Epithelial cell of proximal tubule (primary cell): ENCODE data around the gene TYROBP. TPM values are rescaled to one million over a fixed set of nuclear protein-coding genes. Genes with fewer than 3 reads are reported as not detected.
A peak's percentile ranks its signal among the peaks of the same experiment; 100 is the strongest.

Experiments
- DNase-seq: peaks from one replicate; pipeline ENCODE4 v3.0.0-alpha.2; 2011; ENCODE audit warnings: low read depth
- H3K4me3 ChIP-seq: 2 replicates; pipeline ENCODE4 v1.5.1; 2011; ENCODE audit warnings: low read depth, mild to moderate bottlenecking, low read length
- total RNA-seq: library from RNA; depleted of rRNA; stranded (reverse); fragments of >200 nt; gene quantifications from 2 replicates; pipeline ENCODE4 v1.2.3, GENCODE V29; 2015
- TF ChIP-seq, protein P1 (sequence below): conservative IDR thresholded peaks from 2 replicates; pipeline ENCODE4 v1.5.1; 2012; ENCODE audit warnings: low read depth, mild to moderate bottlenecking, low read length

Gene TYROBP
- total RNA-seq, 1 donor from 2014 or later, result not detected

DNA sequence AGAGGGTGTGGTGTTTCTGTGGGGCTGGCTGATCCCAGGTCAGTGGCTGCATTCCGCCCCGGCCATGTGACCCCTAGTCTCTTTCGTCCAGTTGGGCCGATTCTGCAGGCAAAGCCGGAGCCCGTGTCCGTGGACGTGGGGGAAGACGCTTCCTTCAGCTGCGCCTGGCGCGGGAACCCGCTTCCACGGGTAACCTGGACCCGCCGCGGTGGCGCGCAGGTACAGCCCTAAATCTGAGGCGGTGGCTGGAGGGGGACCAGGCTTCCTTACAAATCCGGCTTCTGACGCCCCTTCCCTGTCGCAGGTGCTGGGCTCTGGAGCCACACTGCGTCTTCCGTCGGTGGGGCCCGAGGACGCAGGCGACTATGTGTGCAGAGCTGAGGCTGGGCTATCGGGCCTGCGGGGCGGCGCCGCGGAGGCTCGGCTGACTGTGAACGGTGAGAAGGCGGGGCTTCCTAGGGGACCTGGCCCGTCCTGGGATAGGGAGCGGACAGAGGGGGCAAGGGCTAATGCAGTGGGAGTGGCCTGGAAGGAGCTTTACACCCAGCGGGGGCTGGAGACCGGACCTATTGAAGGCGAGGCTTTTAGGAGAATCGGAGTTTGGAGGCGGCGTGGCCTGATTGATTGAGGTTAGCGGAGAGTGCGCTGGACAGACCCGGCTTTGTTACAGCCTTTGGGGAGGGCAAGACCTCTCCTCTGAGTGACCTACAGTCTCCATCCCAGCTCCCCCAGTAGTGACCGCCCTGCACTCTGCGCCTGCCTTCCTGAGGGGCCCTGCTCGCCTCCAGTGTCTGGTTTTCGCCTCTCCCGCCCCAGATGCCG is 47.1 kb downstream of the TYROBP start:
- DNase-seq, result no peak
- TF ChIP-seq, protein P1, sequence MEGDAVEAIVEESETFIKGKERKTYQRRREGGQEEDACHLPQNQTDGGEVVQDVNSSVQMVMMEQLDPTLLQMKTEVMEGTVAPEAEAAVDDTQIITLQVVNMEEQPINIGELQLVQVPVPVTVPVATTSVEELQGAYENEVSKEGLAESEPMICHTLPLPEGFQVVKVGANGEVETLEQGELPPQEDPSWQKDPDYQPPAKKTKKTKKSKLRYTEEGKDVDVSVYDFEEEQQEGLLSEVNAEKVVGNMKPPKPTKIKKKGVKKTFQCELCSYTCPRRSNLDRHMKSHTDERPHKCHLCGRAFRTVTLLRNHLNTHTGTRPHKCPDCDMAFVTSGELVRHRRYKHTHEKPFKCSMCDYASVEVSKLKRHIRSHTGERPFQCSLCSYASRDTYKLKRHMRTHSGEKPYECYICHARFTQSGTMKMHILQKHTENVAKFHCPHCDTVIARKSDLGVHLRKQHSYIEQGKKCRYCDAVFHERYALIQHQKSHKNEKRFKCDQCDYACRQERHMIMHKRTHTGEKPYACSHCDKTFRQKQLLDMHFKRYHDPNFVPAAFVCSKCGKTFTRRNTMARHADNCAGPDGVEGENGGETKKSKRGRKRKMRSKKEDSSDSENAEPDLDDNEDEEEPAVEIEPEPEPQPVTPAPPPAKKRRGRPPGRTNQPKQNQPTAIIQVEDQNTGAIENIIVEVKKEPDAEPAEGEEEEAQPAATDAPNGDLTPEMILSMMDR, result no peak
- no peak overlapping the region for H3K4me3 ChIP-seq

DNA sequence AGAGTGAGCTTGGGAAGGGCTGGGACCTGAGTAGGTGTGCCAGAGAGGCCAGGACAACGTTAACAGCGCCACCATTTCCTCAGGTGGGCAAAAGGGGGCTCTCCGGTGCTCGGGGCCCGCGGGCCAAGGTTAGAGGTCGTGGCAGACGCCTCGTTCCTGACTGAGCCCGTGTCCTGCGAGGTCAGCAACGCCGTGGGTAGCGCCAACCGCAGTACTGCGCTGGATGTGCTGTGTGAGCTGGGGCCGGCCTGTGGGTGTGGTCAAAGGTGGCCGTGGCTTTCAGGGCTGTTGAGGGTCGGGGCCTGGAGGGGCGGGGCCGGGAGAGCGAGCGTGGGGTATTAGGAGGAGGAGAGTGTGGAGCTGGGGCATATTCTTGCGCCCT is 47.7 kb downstream of the TYROBP start:
- TF ChIP-seq, protein P1, result no peak
- H3K4me3 ChIP-seq, result no peak overlapping the region
- no peak for DNase-seq

DNA sequence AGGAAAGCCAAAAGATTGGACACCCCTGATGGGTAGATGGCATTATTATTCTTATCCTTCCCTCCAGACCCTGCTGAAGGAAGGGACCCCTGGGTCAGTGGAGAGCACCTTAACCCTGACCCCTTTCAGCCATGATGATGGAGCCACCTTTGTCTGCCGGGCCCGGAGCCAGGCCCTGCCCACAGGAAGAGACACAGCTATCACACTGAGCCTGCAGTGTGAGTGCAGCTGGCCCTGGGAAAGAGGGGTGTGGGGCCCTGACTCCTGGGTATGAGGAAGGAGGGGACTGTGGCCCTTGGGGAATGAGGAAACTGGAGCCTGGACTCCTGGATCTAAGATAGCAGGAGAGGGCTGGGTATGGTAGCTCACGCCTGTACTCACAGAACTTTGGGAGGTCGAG is 48.7 kb downstream of the TYROBP start:
- H3K4me3 ChIP-seq, result no peak overlapping the region
- DNase-seq, result no peak
- TF ChIP-seq, protein P1, result no peak

DNA sequence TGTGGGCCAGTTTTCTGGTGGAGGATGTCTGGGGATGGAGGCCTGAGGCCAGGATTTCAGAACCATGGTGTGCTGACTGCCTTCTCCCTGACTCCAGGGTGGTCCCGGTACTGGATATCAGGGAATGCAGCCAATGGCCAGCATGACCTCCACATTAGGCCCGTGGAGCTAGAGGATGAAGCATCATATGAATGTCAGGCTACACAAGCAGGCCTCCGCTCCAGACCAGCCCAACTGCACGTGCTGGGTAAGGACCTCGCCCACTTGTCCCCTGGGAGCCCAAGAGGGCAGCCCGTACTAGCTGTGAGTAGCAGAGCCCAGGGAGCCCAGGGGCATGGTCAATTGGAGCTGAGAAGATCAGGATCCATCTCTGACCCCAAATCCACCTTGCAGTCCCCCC is 49.8 kb downstream of the TYROBP start:
- H3K4me3 ChIP-seq, result no peak overlapping the region
- TF ChIP-seq, protein P1, result no peak
- no peak for DNase-seq

DNA sequence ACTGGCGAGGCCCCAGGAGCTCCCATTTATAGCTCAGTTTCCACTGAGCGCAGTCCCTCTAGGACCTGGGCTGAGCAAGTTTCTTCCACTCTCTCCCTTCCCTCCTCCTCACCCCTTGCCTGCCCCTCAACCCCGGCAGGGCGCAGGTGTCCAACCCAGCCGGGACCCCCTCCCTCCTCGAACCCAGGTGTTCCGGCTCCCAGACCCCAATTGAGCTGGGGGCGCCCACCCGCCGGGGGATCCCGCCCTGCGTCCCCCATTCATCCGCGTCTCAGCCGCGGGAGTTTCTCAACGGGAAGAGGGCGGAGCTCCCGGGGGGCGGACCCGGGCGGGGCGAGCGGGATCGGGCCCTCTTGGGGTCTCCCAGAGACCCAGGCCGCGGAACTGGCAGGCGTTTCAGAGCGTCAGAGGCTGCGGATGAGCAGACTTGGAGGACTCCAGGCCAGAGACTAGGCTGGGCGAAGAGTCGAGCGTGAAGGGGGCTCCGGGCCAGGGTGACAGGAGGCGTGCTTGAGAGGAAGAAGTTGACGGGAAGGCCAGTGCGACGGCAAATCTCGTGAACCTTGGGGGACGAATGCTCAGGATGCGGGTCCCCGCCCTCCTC is 51.4 kb downstream of the TYROBP start, which contains the start of gene KIRREL2:
Gene KIRREL2 (plus strand): TSS at position 366 of the 604 bp plus-strand sequence. CDS start 209 bp downstream, at position 575.
- H3K4me3 ChIP-seq, result peak within 1 kb of the TSS; percentile 48
- TF ChIP-seq, protein P1, result no peak
- DNase-seq, result no peak

Other genes starting within 250 kb of the TYROBP start
- not detected in 2 replicates for gene UPK1A, start 241.8 kb downstream of the TYROBP start, total RNA-seq
- gene ZBTB32, start 203.7 kb downstream of the TYROBP start, total RNA-seq, result not detected in 2 replicates
- 7.4 and 20.2 TPM in 2 replicates for gene KMT2B, start 190.3 kb downstream of the TYROBP start, total RNA-seq
- gene IGFLR1, start 165.8 kb downstream of the TYROBP start, total RNA-seq, result 7.9 and 15.3 TPM in 2 replicates
- 5.9 and 6.5 TPM in 2 replicates for gene U2AF1L4, start 162.9 kb downstream of the TYROBP start, total RNA-seq
- 49.6 and 63.7 TPM in 2 replicates for gene PSENEN, start 162.6 kb downstream of the TYROBP start, total RNA-seq
- 12.7 and 18.9 TPM in 2 replicates for gene LIN37, start 159.7 kb downstream of the TYROBP start, total RNA-seq
- 0.14 and 2.0 TPM in 2 replicates for gene HSPB6, start 151.3 kb downstream of the TYROBP start, total RNA-seq
- 14.3 and 14.7 TPM in 2 replicates for gene PROSER3, start 150.1 kb downstream of the TYROBP start, total RNA-seq
- gene ARHGAP33, start 132.7 kb downstream of the TYROBP start, total RNA-seq, result 2.6 and 13.3 TPM in 2 replicates
- gene PRODH2, start 95.5 kb downstream of the TYROBP start, total RNA-seq, result not detected in 2 replicates
- not detected in 2 replicates for gene NPHS1, start 55.8 kb downstream of the TYROBP start, total RNA-seq
- gene KIRREL2, start 51.4 kb downstream of the TYROBP start, total RNA-seq, result not detected in 2 replicates
- gene APLP1, start 39.7 kb downstream of the TYROBP start, total RNA-seq, result 1.1 and 8.4 TPM in 2 replicates
- gene NFKBID, start 7.8 kb downstream of the TYROBP start, total RNA-seq, result 3.9 and 10.7 TPM in 2 replicates
- gene HCST, start 5.8 kb downstream of the TYROBP start, total RNA-seq, result not detected in 2 replicates
- 6.2 and 12.7 TPM in 2 replicates for gene LRFN3, start 28.1 kb upstream of the TYROBP start, total RNA-seq
- 23.2 and 34.5 TPM in 2 replicates for gene SDHAF1, start 86.9 kb upstream of the TYROBP start, total RNA-seq
- 4.4 and 5.3 TPM in 2 replicates for gene SYNE4, start 100.5 kb upstream of the TYROBP start, total RNA-seq
- 24.3 and 39.7 TPM in 2 replicates for gene ALKBH6, start 105.9 kb upstream of the TYROBP start, total RNA-seq
- gene CLIP3, start 124.6 kb upstream of the TYROBP start, total RNA-seq, result 0.51 and 4.3 TPM in 2 replicates
- gene THAP8, start 146.0 kb upstream of the TYROBP start, total RNA-seq, result 3.3 and 7.0 TPM in 2 replicates
- 12.7 and 20.7 TPM in 2 replicates for gene WDR62, start 146.6 kb upstream of the TYROBP start, total RNA-seq
- gene OVOL3, start 202.8 kb upstream of the TYROBP start, total RNA-seq, result not detected in 2 replicates
- 88.5 and 122 TPM in 2 replicates for gene POLR2I, start 206.6 kb upstream of the TYROBP start, total RNA-seq
- 280 and 410 TPM in 2 replicates for gene TBCB, start 207.2 kb upstream of the TYROBP start, total RNA-seq
- 259 and 267 TPM in 2 replicates for gene CAPNS1, start 231.8 kb upstream of the TYROBP start, total RNA-seq
- 1.7 TPM in 1 of 2 replicates, not detected in the other for gene COX7A1, start 244.2 kb upstream of the TYROBP start, total RNA-seq